Lower leg skin (tissue), 4 donors: ENCODE measurements around the gene STX17. TPM values are rescaled to one million over a fixed set of nuclear protein-coding genes. Genes with fewer than 3 reads are reported as not detected.
A peak's percentile ranks its signal among the peaks of the same experiment; 100 is the strongest.

Experiments
- DNase-seq, 2 donors: peaks; one replicate each; pipeline ENCODE4 v3.0.0-alpha.2; 2019; ENCODE audit warnings: low spot score in 2 of 2
- H3K4me3 ChIP-seq: fragments of 200-600 bp; sonication (generic); 2 replicates; pipeline ENCODE4 v1.5.1; 2017; ENCODE audit warnings: mild to moderate bottlenecking, low read depth; ENCODE audit not compliant: poor library complexity, severe bottlenecking
- CTCF ChIP-seq, 3 donors: fragments of 450-650 bp; IDR thresholded peaks; one replicate each; pipeline ENCODE4 v1.5.1; 2016; ENCODE audit warnings: antibody characterized with exemption in 3 of 3, mild to moderate bottlenecking in 3 of 3, moderate library complexity in 2 of 3
- POLR2A ChIP-seq, 2 donors: fragments of 450-650 bp; IDR thresholded peaks; one replicate each; pipeline ENCODE4 v1.6.1; 2016 to 2017; ENCODE audit warnings: antibody characterized with exemption in 2 of 2, mild to moderate bottlenecking in 1 of 2, moderate library complexity in 1 of 2
- WGBS, 2 donors: methylation state at CpG; one replicate each; pipeline ENCODE4 v1.1.5; 2018; 5-methylcytosine and 5-hydroxymethylcytosine counted together
- intact Hi-C: fragments of 100-400 bp; cut with DNase I; formaldehyde crosslinking; loops from one replicate; pipeline ENCODE4 v1.15.0; 2023; ENCODE audit warnings: low total_unique reads
- total RNA-seq, 4 donors: library from RNA; depleted of rRNA; stranded (reverse); fragments of >200 nt; gene quantifications; one replicate each; pipeline ENCODE4 v1.1.0, GENCODE V29; 2016

The STX17 gene
- total RNA-seq, 4 donors from 2014 or later: 30.7 to 42.9 (median 34.3) TPM

GRCh38 chr9:99873943-99874584 is 32.4 kb upstream of the STX17 start:
- 77 to 79% methylated on average over 4 of the region's 4 CpGs for WGBS, 2 donors
- TF ChIP-seq CTCF (IDR thresholded peaks at IDR 0.05): no peak
- no peak for TF ChIP-seq POLR2A (IDR thresholded peaks at IDR 0.05)
- DNase-seq: no peak
- no peak overlapping the region for H3K4me3 ChIP-seq
- intact Hi-C loops: no loop called here

GRCh38 chr9:99876190-99876589 is 30.3 kb upstream of the STX17 start:
- TF ChIP-seq CTCF (IDR thresholded peaks at IDR 0.05): no peak
- TF ChIP-seq POLR2A (IDR thresholded peaks at IDR 0.05): no peak
- no peak for DNase-seq
- intact Hi-C loops: no loop called here
- no peak overlapping the region for H3K4me3 ChIP-seq
- WGBS, 2 donors: 88 to 96% methylated on average over 2 of the region's 2 CpGs

GRCh38 chr9:99878651-99879050 is 27.8 kb upstream of the STX17 start:
- TF ChIP-seq POLR2A (IDR thresholded peaks at IDR 0.05) (no peak), CTCF (IDR thresholded peaks at IDR 0.05) (no peak)
- WGBS, 2 donors: 45 to 59% methylated on average over 2 of the region's 2 CpGs
- intact Hi-C loops: no loop called here

GRCh38 chr9:99881769-99882168 is 24.7 kb upstream of the STX17 start:
- no peak overlapping the region for H3K4me3 ChIP-seq
- intact Hi-C loops: no loop called here
- TF ChIP-seq POLR2A (IDR thresholded peaks at IDR 0.05) (peak in 1 of 2 donors; percentile 6), CTCF (IDR thresholded peaks at IDR 0.05) (no peak)
- DNase-seq: no peak

More at GRCh38 chr9:99878651-99879050, 27.8 kb upstream of the STX17 start:
- no peak overlapping the region for H3K4me3 ChIP-seq
- no peak for DNase-seq

GRCh38 chr9:99885747-99886146 is 20.7 kb upstream of the STX17 start:
- TF ChIP-seq POLR2A (IDR thresholded peaks at IDR 0.05) (no peak), CTCF (IDR thresholded peaks at IDR 0.05) (no peak)
- no peak overlapping the region for H3K4me3 ChIP-seq
- WGBS, 2 donors: 64 to 79% methylated on average over 1 of the region's 1 CpG
- intact Hi-C loops: no loop called here
- DNase-seq: no peak

- intact Hi-C loops: no loop called here
- H3K4me3 ChIP-seq: no peak overlapping the region
- DNase-seq: no peak
- WGBS, 2 donors: 74 to 94% methylated on average over 1 of the region's 1 CpG
- TF ChIP-seq POLR2A (IDR thresholded peaks at IDR 0.05): no peak
- no peak for TF ChIP-seq CTCF (IDR thresholded peaks at IDR 0.05)
Observed at GRCh38 chr9:99889120-99889519, 17.3 kb upstream of the STX17 start.
